Suprapubic skin (tissue), 3 donors: ENCODE measurements around the gene APOLD1.

Source experiments
- POLR2A ChIP-seq, 2 donors: fragments of 450-650 bp; IDR thresholded peaks; one replicate each; pipeline ENCODE4 v1.6.1; 2017; ENCODE audit warnings: antibody characterized with exemption in 2 of 2, mild to moderate bottlenecking in 2 of 2, moderate library complexity in 2 of 2
- TF ChIP-seq, protein P1 (sequence below), 2 donors: fragments of 200-600 bp in 1 of 2; fragments of 450-650 bp in 1 of 2; sonication (generic) in 1 of 2; IDR thresholded peaks; one replicate each; pipeline ENCODE4 v1.5.1; 2016 to 2019; ENCODE audit warnings: antibody characterized with exemption in 2 of 2, mild to moderate bottlenecking in 1 of 2, moderate library complexity in 1 of 2

DNA sequence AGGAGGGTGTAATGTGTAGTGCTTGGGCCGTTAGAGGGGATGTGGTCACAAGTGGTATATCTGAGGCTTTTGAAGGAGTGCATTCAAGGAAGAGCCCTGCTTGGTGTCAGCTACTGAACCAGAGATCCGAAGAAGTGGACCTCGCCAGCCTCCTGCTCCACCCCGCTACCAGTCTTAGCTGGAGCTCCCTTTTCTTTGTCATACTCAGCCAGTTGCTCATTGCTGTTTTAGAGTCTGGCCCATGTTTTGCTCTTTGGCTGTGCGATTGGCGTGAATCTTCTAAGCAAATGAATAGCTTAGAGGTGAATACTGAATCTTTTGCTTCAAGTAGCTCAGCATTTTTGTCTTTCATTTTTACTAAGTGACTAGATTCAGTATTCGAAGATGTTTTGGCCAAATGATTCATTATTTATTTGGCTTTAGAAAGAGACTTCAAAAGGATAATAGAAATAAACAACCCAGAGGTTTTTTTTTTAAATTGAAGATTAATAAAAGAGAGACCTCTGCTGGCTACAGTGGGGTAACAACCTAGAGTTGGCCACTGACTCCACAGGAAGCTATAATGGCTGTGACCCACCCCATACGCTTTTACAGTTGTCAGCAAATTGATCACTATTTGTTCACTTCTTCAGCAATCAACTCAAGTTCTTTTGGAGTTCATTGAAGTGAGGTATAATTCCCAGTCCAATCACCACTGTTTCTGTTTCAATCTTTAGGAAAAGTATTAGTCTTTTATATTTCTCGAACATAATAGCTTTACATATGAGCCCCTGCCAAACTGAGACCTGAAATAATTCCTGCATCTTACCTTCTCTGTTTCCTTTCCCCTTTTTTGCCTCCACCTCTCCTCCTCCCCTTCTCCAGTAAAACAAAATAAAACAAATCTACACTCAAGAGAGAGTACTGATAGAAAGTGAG is 48.4 kb upstream of the APOLD1 start:
- TF ChIP-seq POLR2A (IDR thresholded peaks at IDR 0.05) = no peak
- TF ChIP-seq, protein P1, sequence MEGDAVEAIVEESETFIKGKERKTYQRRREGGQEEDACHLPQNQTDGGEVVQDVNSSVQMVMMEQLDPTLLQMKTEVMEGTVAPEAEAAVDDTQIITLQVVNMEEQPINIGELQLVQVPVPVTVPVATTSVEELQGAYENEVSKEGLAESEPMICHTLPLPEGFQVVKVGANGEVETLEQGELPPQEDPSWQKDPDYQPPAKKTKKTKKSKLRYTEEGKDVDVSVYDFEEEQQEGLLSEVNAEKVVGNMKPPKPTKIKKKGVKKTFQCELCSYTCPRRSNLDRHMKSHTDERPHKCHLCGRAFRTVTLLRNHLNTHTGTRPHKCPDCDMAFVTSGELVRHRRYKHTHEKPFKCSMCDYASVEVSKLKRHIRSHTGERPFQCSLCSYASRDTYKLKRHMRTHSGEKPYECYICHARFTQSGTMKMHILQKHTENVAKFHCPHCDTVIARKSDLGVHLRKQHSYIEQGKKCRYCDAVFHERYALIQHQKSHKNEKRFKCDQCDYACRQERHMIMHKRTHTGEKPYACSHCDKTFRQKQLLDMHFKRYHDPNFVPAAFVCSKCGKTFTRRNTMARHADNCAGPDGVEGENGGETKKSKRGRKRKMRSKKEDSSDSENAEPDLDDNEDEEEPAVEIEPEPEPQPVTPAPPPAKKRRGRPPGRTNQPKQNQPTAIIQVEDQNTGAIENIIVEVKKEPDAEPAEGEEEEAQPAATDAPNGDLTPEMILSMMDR (IDR thresholded peaks at IDR 0.05) = peak; percentile 50 to 53
